ENCODE data around the gene FARS2. TPM values are rescaled to one million over a fixed set of nuclear protein-coding genes. Genes with fewer than 3 reads are reported as not detected.

FARS2 gene
- total RNA-seq, 1 donor from 2014 or later, result 23.3 TPM

DNA sequence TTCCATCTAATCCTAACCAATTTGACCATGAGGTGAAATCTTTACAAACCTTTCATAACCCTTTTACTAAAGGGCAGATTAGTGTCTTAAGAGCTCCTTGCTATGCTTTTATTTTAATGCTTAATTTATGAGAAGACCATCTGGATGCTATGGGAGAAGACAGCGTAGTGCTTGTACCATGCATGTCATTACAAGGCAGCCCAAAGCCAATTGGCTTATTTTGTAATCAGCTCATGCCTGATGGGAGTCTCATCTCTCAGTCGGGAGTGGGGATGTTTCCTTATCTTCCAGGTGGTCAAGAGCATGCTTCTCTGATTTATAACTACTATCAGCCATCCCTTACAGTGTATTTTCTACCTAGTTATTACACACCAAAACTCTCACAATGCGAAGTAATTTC, 304.7 kb downstream of the FARS2 start:
- no peak overlapping the region for H3K4me3 Mint-ChIP-seq
- H3K36me3 Mint-ChIP-seq (ENCODE audit: low read depth), result peaks cover 10% of the 10 kb centered on the region
- DNase-seq (ENCODE audit: low read depth, low spot score), result no peak
- no peaks in the 10 kb centered on the region for H3K27me3 Mint-ChIP-seq (ENCODE audit: low read depth)
- TF ChIP-seq, protein P1, sequence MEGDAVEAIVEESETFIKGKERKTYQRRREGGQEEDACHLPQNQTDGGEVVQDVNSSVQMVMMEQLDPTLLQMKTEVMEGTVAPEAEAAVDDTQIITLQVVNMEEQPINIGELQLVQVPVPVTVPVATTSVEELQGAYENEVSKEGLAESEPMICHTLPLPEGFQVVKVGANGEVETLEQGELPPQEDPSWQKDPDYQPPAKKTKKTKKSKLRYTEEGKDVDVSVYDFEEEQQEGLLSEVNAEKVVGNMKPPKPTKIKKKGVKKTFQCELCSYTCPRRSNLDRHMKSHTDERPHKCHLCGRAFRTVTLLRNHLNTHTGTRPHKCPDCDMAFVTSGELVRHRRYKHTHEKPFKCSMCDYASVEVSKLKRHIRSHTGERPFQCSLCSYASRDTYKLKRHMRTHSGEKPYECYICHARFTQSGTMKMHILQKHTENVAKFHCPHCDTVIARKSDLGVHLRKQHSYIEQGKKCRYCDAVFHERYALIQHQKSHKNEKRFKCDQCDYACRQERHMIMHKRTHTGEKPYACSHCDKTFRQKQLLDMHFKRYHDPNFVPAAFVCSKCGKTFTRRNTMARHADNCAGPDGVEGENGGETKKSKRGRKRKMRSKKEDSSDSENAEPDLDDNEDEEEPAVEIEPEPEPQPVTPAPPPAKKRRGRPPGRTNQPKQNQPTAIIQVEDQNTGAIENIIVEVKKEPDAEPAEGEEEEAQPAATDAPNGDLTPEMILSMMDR (conservative IDR thresholded peaks at IDR 0.05), result no peak
- H3K4me1 Mint-ChIP-seq, result no peaks in the 10 kb centered on the region
- H3K9me3 Mint-ChIP-seq, result peaks cover 3% of the 10 kb centered on the region
- H3K27ac Mint-ChIP-seq (ENCODE audit: unreplicated experiment), result no peak overlapping the region

DNA sequence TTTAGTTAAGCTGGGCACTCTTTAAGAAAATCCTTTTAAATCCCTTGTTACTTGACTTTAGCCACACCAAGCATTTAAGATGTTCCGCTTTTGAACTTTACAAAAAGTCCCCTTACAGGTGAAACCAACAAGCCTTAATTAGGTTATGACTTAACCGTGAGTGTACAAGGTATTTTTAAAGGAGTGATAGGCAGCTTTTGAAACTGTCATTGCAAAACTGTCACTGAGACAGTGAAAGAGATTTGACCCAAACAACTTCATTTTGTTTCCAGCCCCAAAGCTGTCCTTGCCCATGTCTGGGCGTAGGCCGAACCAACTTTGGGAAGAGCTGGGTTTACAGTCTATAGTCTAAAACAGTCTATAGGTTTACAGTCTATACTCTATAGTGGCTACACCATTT, 305.4 kb downstream of the FARS2 start:
- TF ChIP-seq, protein P1 (conservative IDR thresholded peaks at IDR 0.05), result no peak

DNA sequence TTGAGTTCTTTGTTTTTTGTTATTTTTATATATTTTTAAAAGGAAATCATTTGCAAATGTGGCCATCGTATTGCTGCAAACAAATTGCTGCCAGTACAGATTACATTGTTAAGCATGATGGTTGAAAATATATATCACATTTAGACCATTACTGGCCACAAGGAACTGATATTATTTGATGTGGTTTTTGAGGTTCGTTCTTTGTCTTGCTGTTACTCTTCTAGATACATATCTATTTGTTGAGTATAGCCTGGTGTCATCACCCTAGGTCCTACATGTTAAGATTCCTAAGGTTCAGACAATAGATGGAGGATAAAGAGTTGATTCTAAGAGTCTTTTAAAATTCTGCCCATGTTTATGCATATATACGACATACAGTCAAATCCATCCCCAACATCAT, 306.0 kb downstream of the FARS2 start:
- Mint-ChIP-seq H3K27me3 (ENCODE audit: low read depth) (no peaks in the 10 kb centered on the region), H3K4me1 (no peaks in the 10 kb centered on the region), H3K9me3 (peaks cover 3% of the 10 kb centered on the region), H3K36me3 (ENCODE audit: low read depth) (peaks cover 12% of the 10 kb centered on the region), H3K4me3 (no peak overlapping the region), H3K27ac (ENCODE audit: unreplicated experiment) (no peak overlapping the region)
- no peak for DNase-seq (ENCODE audit: low read depth, low spot score)
- TF ChIP-seq, protein P1 (conservative IDR thresholded peaks at IDR 0.05), result no peak

More for the DNA sequence above, 305.4 kb downstream of the FARS2 start:
- Mint-ChIP-seq H3K4me1 (no peaks in the 10 kb centered on the region), H3K4me3 (no peak overlapping the region), H3K9me3 (peaks cover 3% of the 10 kb centered on the region), H3K27me3 (ENCODE audit: low read depth) (no peaks in the 10 kb centered on the region), H3K27ac (ENCODE audit: unreplicated experiment) (no peak overlapping the region), H3K36me3 (ENCODE audit: low read depth) (peaks cover 12% of the 10 kb centered on the region)
- no peak for DNase-seq (ENCODE audit: low read depth, low spot score)

- H3K4me1 Mint-ChIP-seq, result no peaks in the 10 kb centered on the region
- no peak overlapping the region for H3K27ac Mint-ChIP-seq (ENCODE audit: unreplicated experiment)
- H3K4me3 Mint-ChIP-seq, result no peak overlapping the region
- no peak for DNase-seq (ENCODE audit: low read depth, low spot score)
- H3K27me3 Mint-ChIP-seq (ENCODE audit: low read depth), result no peaks in the 10 kb centered on the region
- peaks cover 12% of the 10 kb centered on the region for H3K36me3 Mint-ChIP-seq (ENCODE audit: low read depth)
- TF ChIP-seq, protein P1 (conservative IDR thresholded peaks at IDR 0.05), result no peak
- H3K9me3 Mint-ChIP-seq, result peaks cover 6% of the 10 kb centered on the region
These were observed 306.6 kb downstream of the FARS2 start for GRCh38 chr6:5567890-5568289.

- Mint-ChIP-seq H3K4me3 (no peak overlapping the region), H3K4me1 (no peaks in the 10 kb centered on the region), H3K9me3 (peaks cover 15% of the 10 kb centered on the region), H3K27me3 (ENCODE audit: low read depth) (no peaks in the 10 kb centered on the region), H3K27ac (ENCODE audit: unreplicated experiment) (peak overlapping the region; percentile 69), H3K36me3 (ENCODE audit: low read depth) (peaks cover 18% of the 10 kb centered on the region)
- TF ChIP-seq, protein P1 (conservative IDR thresholded peaks at IDR 0.05), result no peak
- no peak for DNase-seq (ENCODE audit: low read depth, low spot score)
These were observed 308.2 kb downstream of the FARS2 start for GRCh38 chr6:5569491-5569890.

GRCh38 chr6:5570641-5571040, 309.3 kb downstream of the FARS2 start:
- Mint-ChIP-seq H3K27me3 (ENCODE audit: low read depth) (no peaks in the 10 kb centered on the region), H3K9me3 (peaks cover 25% of the 10 kb centered on the region), H3K36me3 (ENCODE audit: low read depth) (peaks cover 29% of the 10 kb centered on the region), H3K27ac (ENCODE audit: unreplicated experiment) (no peak overlapping the region), H3K4me1 (no peaks in the 10 kb centered on the region), H3K4me3 (no peak overlapping the region)
- TF ChIP-seq, protein P1 (conservative IDR thresholded peaks at IDR 0.05), result no peak
- no peak for DNase-seq (ENCODE audit: low read depth, low spot score)

All from neural crest cell (in vitro differentiated cells).